ENCODE results near the gene APBB2. TPM values are rescaled to one million over a fixed set of nuclear protein-coding genes. Genes with fewer than 3 reads are reported as not detected.

Gene APBB2
- total and polyA plus RNA-seq, 2 donors (not counting 1 experiment from before 2014, with no cell fraction given) = 4.4 to 15.8 TPM

DNA sequence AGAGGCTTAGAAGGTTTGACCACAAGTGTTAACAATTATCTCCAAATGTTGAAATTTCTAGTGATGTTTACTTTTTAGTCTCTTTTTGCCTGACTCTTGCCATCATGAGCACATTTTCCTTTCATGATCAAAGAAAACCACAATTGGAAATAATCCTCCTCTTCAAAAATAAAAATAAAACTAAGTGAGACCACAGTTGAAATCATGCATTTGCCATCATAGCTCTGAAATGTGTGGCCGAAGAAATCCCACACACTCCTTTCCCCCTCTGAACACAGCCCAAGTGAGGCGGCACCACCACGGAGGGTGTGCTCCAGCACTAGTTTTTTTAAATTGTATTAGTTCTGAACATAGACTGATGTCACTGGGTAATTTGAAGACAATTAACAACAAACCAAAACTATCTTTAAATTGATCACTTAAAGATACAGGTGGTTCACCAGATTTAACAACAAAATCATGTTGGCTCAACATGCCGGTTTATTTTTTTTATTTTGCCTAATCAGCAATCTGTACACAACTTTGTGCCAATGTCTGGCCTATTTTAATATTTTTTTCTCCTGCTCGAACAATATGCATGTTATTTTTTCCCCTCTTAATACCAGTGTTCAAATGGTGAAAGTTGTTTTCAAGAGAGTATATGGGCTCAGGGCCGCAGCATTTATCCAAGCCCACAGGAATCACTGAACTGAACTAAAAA lies 17.6 kb downstream of the APBB2 start:
- no peak overlapping the region for H3K27ac Mint-ChIP-seq
- Histone ChIP-seq H3K27ac (ENCODE audit: low read length in 2 of 2) (no peak overlapping the region), H3K9me3 (ENCODE audit: control extremely low read depth in 1 of 3, control insufficient read depth in 2 of 3, insufficient read depth in 1 of 3, low read length in 2 of 3) (no peaks in the 10 kb centered on the region), H3K79me2 (ENCODE audit: control insufficient read depth, insufficient read depth, low read length) (no peaks in the 10 kb centered on the region), H3K4me1 (ENCODE audit: control insufficient read depth in 2 of 2, insufficient read depth in 2 of 2, low read length in 2 of 2) (no peaks in the 10 kb centered on the region), H3K36me3 (replicated peaks in 1 of 2; ENCODE audit: control extremely low read depth in 1 of 2, control insufficient read depth in 1 of 2, extremely low read depth in 1 of 2, insufficient read depth in 2 of 2, low read length in 1 of 2) (no peaks in the 10 kb centered on the region), H2AFZ (ENCODE audit: insufficient read depth, low read depth, low read length, poor library complexity, severe bottlenecking) (no peak overlapping the region), H3K9ac (ENCODE audit: low read length) (no peak overlapping the region), H4K20me1 (ENCODE audit: control insufficient read depth, insufficient read depth, low read length, poor library complexity, severe bottlenecking) (no peaks in the 10 kb centered on the region), H3K4me3 (ENCODE audit: control extremely low read depth in 1 of 5, extremely low read depth in 1 of 5, insufficient read depth in 1 of 5, low read depth in 2 of 5, low read length in 4 of 5) (no peak overlapping the region), H3K27me3 (replicated peaks in 1 of 4; ENCODE audit: control extremely low read depth in 1 of 4, control insufficient read depth in 3 of 4, insufficient read depth in 4 of 4, low read length in 3 of 4) (peaks cover 0 to 2% (median 0%) of the 10 kb centered on the region in 4 experiments), H3K4me2 (replicated peaks; ENCODE audit: low read depth, low read length, poor library complexity, severe bottlenecking) (no peak overlapping the region)
- intact Hi-C loops (cut with micrococcal nuclease) = no loop called here
- DNase-seq (no peak), ATAC-seq (ENCODE audit: low read depth) (no peak)
- whole genome bisulfite sequencing (ENCODE audit: insufficient coverage) = 80% methylated on average over 1 of the region's 6 CpGs
- POLR2A ChIA-PET = no interaction called here
- H3K9me3 Mint-ChIP-seq (ENCODE audit: insufficient read depth) = peaks cover 2% of the 10 kb centered on the region
- TF ChIP-seq EZH2 (IDR thresholded peaks at IDR 0.05; ENCODE audit: borderline replicate concordance, insufficient read depth, low read depth, low read length, poor library complexity, severe bottlenecking) = no peak
- TF ChIP-seq, protein P1, sequence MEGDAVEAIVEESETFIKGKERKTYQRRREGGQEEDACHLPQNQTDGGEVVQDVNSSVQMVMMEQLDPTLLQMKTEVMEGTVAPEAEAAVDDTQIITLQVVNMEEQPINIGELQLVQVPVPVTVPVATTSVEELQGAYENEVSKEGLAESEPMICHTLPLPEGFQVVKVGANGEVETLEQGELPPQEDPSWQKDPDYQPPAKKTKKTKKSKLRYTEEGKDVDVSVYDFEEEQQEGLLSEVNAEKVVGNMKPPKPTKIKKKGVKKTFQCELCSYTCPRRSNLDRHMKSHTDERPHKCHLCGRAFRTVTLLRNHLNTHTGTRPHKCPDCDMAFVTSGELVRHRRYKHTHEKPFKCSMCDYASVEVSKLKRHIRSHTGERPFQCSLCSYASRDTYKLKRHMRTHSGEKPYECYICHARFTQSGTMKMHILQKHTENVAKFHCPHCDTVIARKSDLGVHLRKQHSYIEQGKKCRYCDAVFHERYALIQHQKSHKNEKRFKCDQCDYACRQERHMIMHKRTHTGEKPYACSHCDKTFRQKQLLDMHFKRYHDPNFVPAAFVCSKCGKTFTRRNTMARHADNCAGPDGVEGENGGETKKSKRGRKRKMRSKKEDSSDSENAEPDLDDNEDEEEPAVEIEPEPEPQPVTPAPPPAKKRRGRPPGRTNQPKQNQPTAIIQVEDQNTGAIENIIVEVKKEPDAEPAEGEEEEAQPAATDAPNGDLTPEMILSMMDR (IDR thresholded peaks at IDR 0.05) = no peak
- CTCF ChIA-PET = no interaction called here
- no peak overlapping the region for H3K4me3 Mint-ChIP-seq
- peaks cover 5% of the 10 kb centered on the region for H3K27me3 Mint-ChIP-seq
- H3K4me1 Mint-ChIP-seq = no peaks in the 10 kb centered on the region

DNA sequence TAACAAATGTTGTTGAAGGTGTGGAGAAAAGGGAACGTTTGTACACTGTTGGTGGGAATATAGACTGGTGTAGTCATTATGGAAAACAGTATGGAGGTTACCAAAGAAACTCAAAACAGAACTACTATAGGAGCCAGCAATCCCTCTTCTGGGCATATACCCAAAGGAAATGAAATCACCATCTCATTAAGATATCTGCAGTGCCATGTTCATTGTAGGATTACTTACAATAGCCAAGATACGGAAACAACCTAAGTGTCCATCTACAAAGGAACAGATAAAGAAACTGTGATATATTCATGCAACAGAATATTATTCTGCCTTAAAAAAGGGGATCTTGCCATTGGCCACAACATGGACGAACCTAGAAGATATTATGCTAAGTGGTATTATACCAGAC lies 22.2 kb downstream of the APBB2 start:
- no peak for ATAC-seq (ENCODE audit: low read depth)
- H3K9me3 Mint-ChIP-seq (ENCODE audit: insufficient read depth) = peaks cover 2% of the 10 kb centered on the region
- no peaks in the 10 kb centered on the region for H3K79me2 ChIP-seq (ENCODE audit: control insufficient read depth, insufficient read depth, low read length)
- no peaks in the 10 kb centered on the region for H3K36me3 ChIP-seq (replicated peaks in 1 of 2; ENCODE audit: control extremely low read depth in 1 of 2, control insufficient read depth in 1 of 2, extremely low read depth in 1 of 2, insufficient read depth in 2 of 2, low read length in 1 of 2)
- H3K27me3 ChIP-seq (replicated peaks in 1 of 4; ENCODE audit: control extremely low read depth in 1 of 4, control insufficient read depth in 3 of 4, insufficient read depth in 4 of 4, low read length in 3 of 4) = no peaks in the 10 kb centered on the region
- no peak for DNase-seq
- H2AFZ ChIP-seq (ENCODE audit: insufficient read depth, low read depth, low read length, poor library complexity, severe bottlenecking) = no peak overlapping the region
- H3K4me2 ChIP-seq (replicated peaks; ENCODE audit: low read depth, low read length, poor library complexity, severe bottlenecking) = no peak overlapping the region
- no peak overlapping the region for H3K9ac ChIP-seq (ENCODE audit: low read length)
- no peak overlapping the region for H3K27ac ChIP-seq (ENCODE audit: low read length in 2 of 2)
- no CpG with 5 or more reads among the region's 3 CpGs for WGBS (ENCODE audit: insufficient coverage)
- no peak overlapping the region for H3K4me3 ChIP-seq (ENCODE audit: control extremely low read depth in 1 of 5, extremely low read depth in 1 of 5, insufficient read depth in 1 of 5, low read depth in 2 of 5, low read length in 4 of 5)
- CTCF ChIA-PET = no interaction called here
- no peak overlapping the region for H3K4me3 Mint-ChIP-seq
- H3K4me1 Mint-ChIP-seq = no peaks in the 10 kb centered on the region
- POLR2A ChIA-PET = no interaction called here
- no peaks in the 10 kb centered on the region for H3K4me1 ChIP-seq (ENCODE audit: control insufficient read depth in 2 of 2, insufficient read depth in 2 of 2, low read length in 2 of 2)
- H4K20me1 ChIP-seq (ENCODE audit: control insufficient read depth, insufficient read depth, low read length, poor library complexity, severe bottlenecking) = no peaks in the 10 kb centered on the region
- no peaks in the 10 kb centered on the region for H3K27me3 Mint-ChIP-seq
- intact Hi-C loops (cut with micrococcal nuclease) = no loop called here
- H3K27ac Mint-ChIP-seq = no peak overlapping the region
- no peaks in the 10 kb centered on the region for H3K9me3 ChIP-seq (ENCODE audit: control extremely low read depth in 1 of 3, control insufficient read depth in 2 of 3, insufficient read depth in 1 of 3, low read length in 2 of 3)
- TF ChIP-seq, protein P1 (IDR thresholded peaks at IDR 0.05) = no peak
- TF ChIP-seq EZH2 (IDR thresholded peaks at IDR 0.05; ENCODE audit: borderline replicate concordance, insufficient read depth, low read depth, low read length, poor library complexity, severe bottlenecking) = no peak
